ENCODE measurements around the gene VEZF1.

DNA sequence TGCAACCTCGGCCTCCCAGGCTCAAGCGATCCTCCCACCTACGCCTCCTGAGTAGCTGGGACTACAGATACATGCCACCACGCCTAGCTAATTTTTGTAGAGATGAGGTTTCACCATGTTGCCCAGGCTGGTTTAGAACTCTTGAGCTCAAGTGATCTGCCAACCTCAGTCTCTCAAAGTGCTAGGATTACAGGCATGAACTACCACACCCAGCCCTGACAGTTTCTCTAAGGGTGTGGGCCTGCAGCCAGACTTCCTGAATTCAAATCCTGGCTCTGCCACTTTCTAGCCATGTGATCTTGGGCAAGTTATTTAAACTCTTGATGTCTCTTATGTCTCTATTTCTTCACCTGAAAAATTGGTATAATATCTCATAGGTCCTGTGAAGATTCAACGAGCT is 38.4 kb downstream of the VEZF1 start:
- no peak for TF ChIP-seq POLR2A (IDR thresholded peaks at IDR 0.05; ENCODE audit: low read depth, low read length)
- TF ChIP-seq POLR2AphosphoS5 (IDR thresholded peaks at IDR 0.05; ENCODE audit: low read depth, low read length) = no peak
